GM12865 (cell line): ENCODE measurements around the gene SCN2B.

Source experiments
- DNase-seq: peaks from one replicate; pipeline ENCODE4 v3.0.0; 2010; ENCODE audit warnings: low read depth
- H3K4me3 ChIP-seq: 2 replicates; pipeline ENCODE4 v1.5.1; 2011; ENCODE audit warnings: mild to moderate bottlenecking, low read depth, low read length, control low read depth
- CTCF ChIP-seq: IDR thresholded peaks from 2 replicates; pipeline ENCODE4 v1.5.1; 2011; ENCODE audit warnings: low read length, control low read depth, low read depth, inconsistent platforms; ENCODE audit not compliant: insufficient read depth; ENCODE audit errors: missing control alignments

Gene SCN2B

GRCh38 chr11:118126082-118126838 lies 50.2 kb downstream of the SCN2B start:
- no peak overlapping the region for H3K4me3 ChIP-seq
- TF ChIP-seq CTCF, result no peak
- peak; percentile 56 for DNase-seq

- TF ChIP-seq CTCF, result no peak
- no peak overlapping the region for H3K4me3 ChIP-seq
- DNase-seq, result no peak
Measured at GRCh38 chr11:118124929-118125535, 51.4 kb downstream of the SCN2B start.

- TF ChIP-seq CTCF, result no peak
- no peak for DNase-seq
- no peak overlapping the region for H3K4me3 ChIP-seq
Measured at GRCh38 chr11:118120793-118121192, 55.6 kb downstream of the SCN2B start.

- no peak for TF ChIP-seq CTCF
- DNase-seq, result peak; percentile 30
- no peak overlapping the region for H3K4me3 ChIP-seq
Measured at GRCh38 chr11:118117790-118118601, 58.4 kb downstream of the SCN2B start.

GRCh38 chr11:118115048-118115447 lies 61.4 kb downstream of the SCN2B start:
- no peak overlapping the region for H3K4me3 ChIP-seq
- DNase-seq, result no peak
- no peak for TF ChIP-seq CTCF

- H3K4me3 ChIP-seq, result no peak overlapping the region
- no peak for DNase-seq
- TF ChIP-seq CTCF, result no peak
Measured at GRCh38 chr11:118114266-118114665, 62.2 kb downstream of the SCN2B start.
